Tibial nerve (tissue), 3 donors: ENCODE measurements around the gene STRIP2.

Experiments
- CTCF ChIP-seq, 5 experiments: fragments of 200-600 bp in 3 of 5; fragments of 450-650 bp in 2 of 5; sonication (generic) in 3 of 5; IDR thresholded peaks; one replicate each; pipeline ENCODE4 v1.5.1; 2016 to 2019; ENCODE audit warnings: antibody characterized with exemption in 5 of 5, mild to moderate bottlenecking in 3 of 5, moderate library complexity in 2 of 5
- POLR2A ChIP-seq, 2 donors: fragments of 450-650 bp; IDR thresholded peaks; one replicate each; pipeline ENCODE4 v1.6.1; 2017; ENCODE audit warnings: antibody characterized with exemption in 2 of 2, mild to moderate bottlenecking in 2 of 2, moderate library complexity in 2 of 2

GRCh38 chr7:129502708-129503685 lies 68.8 kb downstream of the STRIP2 start:
- no peak for TF ChIP-seq CTCF (IDR thresholded peaks at IDR 0.05)
- TF ChIP-seq POLR2A (IDR thresholded peaks at IDR 0.05), result no peak
